NCI-H146 treated with DMSO at 0.1 percent for 48 hours (cell line): ENCODE measurements around the gene GLIS1.
"Not testable (repeated sequence)": the region's sequence is repeated elsewhere in the genome, so short reads cannot be mapped to it uniquely, and the experiment has no call there.

Source experiments
- DNase-seq: peaks from one replicate; lab custom pipeline; 2025; ENCODE audit not compliant: unreplicated experiment; lab: John Stamatoyannopoulos, UW

The GLIS1 gene

DNA sequence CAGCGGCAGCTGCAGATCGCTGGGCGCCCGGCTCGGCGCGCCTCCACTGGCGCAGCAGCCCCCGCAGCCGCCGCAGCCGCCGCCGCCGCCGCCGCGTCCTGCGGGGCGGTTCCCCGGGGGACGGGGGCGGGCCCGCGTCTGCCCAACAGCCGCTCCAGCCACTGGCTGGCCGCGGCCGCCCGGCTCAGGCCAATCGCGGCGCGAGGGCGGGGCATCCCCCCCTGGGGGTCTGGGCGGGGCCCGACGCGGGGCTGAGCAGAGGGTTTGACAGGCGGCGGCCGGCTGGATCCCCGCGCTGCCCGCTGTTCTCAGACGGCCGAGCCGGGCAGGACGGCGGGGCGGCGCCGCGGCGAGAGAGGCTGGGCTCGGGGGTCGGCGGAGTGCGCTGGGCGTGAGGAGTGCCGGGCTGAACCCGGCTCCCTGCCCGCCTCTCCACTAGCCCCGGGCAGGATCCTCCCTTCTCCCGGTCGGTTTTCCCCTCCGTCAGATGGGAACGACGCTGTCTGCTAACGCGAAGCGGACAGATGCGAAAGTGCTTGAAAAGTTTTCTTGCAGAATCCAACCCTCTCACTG, at the start of gene GLIS1:
GLIS1 (minus strand) TSS at position 56 of the 573 bp plus-strand sequence. CDS start 1,100 bp downstream, outside the sequence.
- DNase-seq, result peak; percentile 52

DNA sequence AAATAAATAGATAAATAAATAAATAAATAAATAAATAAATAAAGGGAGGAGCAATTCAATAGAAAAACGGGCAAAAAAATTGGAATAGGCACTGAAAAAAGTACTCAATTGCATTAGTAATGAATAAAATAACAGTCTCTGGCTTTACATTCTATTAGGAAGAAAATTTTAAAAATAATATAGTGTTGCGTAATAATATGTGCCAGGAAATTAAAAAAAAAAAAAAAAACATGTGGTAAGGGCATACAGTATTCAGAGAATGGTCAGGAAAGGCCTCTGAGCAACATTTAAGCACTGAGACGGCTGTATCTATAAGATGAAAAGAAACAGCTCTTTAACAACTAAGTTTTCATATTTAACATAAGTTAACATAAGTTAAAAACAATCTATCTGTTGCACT, 48.7 kb upstream of the GLIS1 start:
- DNase-seq, result no peak

DNA sequence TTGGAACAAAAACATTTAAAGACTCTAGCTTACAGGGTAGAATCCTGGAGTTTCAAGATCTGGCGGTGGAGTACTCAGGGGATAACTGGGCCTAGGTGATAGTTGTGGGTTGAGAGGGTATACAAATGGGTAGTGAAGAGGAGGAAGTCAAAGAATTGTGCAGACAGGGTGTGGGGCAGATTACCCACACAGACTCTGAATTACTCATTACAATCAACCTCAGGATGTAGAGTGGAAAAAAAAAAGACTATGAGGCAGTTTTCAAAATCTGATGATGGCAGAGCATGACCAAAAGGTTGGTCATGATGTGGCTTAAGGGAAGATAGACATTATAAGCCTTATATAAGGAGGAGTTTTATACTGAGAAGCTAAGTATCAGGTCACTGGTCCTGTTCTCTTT, 44.1 kb upstream of the GLIS1 start:
- DNase-seq, result no peak

DNA sequence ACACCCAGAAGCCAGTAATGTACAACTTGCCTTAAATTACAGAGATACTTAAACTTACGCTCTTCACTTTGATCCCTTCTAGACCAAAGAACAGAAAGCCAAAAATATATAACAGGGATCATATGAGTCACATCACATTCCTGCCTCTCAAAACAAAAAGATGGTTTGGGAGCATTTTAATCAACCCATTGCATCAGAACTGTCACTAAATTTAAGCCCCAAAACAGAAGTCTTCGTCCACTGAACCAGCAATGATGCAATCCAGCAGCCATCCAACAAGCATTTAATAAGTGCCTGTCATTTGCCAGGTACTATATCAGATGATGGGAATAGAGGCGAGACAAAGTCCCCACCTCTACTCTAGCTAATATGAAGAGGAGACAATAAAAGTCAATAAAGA, 42.7 kb upstream of the GLIS1 start:
- no peak for DNase-seq

DNA sequence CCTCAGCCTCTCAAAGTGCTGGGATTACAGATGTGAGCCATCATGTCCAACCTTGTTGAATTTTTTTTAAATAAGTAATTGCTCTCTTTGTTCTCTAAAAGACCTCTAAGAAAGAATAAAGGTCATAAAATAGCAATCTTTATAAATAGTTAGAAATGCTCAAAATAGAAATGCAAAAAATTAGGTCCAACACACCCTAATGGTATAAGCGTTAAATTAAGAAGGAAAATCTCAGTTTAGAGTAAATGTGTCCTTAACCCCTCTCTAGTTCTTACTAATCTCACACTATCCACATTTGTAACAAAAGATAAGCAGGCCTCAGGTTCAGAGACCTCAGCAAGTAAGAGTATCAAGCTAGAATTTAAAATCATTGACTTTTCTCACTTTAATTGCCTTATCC, 38.3 kb upstream of the GLIS1 start:
- no peak for DNase-seq

DNA sequence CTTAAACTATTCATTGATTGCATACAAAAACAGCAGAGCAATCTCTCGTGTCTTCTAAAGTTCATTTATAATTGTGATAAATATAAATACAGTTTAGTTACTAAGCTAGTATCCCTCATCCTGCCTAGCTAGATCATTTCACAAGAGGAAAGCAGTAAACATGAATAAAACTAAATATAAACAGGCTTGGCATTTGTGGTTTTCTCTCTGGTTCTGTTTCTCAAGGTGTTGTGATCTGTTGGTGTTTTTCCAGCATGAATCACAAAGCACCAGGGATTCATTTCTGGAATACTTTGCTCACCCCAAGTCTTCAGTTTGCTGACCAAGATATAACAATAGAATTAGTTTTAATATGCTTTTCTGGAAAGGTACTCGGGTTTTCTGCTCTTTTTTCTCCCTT, 32.7 kb upstream of the GLIS1 start:
- DNase-seq, result no peak

DNA sequence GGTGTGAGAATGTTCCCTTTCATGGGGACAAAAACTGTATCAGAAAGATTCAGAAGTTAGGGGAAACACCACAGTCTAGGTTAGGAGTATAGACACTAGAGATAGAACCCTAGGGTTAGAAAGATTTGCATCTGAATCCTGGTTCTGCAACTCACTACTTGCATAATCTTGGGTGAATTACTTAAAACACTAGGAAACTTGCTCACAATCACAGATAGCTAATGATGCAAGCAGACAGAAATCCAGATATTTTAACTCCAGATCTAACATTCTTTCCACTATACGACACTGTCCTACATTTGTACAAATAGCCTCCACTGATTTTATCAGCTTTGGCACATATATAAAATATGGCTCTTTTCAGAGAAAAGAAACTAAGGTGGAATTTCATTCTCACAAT, 30.8 kb upstream of the GLIS1 start:
- no peak for DNase-seq

DNA sequence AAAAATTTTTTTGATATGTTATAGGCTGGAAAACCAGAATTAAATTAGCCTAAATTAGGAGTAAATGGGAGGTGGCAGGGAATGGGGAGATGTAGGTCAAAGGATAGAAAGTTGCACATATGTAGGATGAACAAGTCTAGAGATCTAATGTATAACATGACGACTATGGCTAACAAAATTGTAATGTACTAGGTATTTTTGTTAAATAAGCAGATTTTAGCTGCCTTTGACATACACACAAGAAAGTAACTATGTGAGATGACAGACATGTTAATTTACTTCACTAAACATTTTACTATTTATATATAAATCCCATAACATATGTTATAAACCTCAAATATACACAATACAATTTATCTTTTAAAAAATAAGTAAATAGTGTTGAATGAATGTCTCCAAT, 30.2 kb upstream of the GLIS1 start:
- DNase-seq, result no peak

DNA sequence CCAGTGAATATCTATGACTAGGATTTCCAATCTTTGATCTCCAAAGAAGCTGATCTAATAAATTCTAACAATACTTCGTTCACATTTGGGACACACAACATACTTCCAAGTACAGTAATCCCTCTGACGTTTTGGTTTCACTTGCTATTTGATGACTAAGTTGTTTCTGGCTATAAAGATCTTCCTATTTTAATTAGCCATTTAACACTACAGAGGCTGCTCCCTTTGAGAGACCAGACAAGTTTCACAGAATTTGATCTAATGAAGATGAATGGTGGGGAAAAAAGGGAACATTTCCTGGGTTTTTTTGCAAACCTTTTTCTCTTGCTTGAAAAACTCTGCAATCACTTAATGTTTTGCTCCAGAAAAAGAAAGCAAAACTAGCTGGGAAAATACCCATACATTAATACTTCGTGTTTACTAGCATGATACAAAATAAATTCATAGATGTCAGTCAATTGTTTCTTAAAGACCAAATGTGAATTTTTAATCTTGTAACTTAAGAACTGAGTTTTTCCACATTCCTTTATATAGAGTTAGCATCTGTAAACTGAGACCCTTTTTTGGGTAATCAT, 28.0 kb upstream of the GLIS1 start:
- DNase-seq, result no peak

DNA sequence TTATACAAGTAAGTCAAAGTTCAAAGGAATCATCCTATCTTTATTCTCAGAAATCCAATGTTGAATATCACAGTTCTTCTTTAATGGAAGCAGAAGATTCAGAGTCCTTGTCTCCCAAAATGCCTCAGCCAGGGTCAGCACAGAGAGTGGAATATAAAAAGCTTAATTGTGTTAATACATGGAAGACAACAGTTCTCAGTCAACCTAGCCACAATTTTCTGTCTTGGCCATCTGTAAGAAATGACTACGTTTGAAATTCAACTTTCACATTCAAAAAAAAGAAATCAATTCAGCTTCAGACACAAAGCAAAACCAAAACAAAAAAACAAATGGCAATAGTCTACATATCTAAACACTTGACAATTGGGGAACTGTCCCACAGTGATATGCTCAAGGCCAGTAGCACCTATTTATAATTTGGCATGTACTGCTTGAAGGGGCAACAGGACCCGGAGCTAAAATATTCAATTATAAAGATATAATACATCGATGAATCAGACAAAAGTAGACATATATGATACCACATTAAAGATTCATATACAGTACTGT, 27.3 kb upstream of the GLIS1 start:
- DNase-seq, result no peak

DNA sequence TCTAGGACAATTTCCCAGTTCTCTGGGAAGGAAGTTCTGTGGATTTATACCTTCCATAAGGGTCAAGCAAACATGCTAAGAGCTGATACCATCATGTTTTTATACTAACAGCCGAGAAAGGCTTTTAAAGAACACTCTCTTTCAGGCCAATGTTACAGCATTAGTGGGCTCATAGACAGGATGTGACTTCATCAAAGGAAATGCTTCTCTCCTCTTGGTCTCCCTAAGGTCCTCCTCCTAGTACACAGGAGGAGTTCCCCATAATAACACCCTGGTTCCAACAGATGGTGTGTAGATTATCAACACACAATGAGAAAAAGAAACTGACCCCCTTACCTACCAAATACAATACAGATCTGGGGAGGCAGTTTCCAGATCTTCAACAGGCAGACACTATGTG, 26.7 kb upstream of the GLIS1 start:
- no peak for DNase-seq

DNA sequence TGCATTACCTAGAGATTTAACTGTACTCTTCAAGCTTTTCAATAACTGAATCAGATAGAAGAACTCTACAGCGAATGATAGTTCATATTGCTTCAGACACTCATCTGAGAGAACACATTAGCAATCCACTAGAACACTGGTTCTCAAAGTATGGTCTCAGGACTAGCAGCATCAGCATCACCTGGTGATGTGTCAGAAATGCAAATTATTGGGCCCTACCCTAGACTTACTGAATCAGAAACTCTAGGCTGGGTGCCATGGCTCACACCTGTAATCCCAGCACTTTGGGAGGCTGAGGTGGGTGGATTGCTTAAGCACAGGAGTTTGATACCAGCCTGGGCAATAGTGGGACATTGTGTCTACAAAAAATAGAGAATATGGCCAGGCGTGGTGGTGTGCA, 24.9 kb upstream of the GLIS1 start:
- no peak for DNase-seq

DNA sequence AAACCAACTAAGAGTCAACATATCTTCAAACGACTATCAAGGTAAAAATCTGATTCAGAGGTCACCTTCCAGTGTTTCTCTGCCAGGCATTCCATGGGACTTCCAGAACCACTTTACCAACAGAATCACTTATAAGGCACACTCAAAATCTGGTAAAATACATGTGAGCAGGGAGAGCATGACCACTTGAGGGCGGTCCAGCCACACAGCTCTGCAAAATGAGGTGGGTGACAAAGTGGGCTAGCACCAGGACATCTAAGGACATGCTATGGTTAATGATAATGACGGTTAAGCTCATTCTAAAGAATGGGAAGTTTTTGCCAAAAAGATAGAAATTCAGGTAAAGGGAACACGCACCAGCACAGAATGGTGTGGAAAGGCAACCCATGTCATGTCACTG, 24.5 kb upstream of the GLIS1 start:
- no peak for DNase-seq

DNA sequence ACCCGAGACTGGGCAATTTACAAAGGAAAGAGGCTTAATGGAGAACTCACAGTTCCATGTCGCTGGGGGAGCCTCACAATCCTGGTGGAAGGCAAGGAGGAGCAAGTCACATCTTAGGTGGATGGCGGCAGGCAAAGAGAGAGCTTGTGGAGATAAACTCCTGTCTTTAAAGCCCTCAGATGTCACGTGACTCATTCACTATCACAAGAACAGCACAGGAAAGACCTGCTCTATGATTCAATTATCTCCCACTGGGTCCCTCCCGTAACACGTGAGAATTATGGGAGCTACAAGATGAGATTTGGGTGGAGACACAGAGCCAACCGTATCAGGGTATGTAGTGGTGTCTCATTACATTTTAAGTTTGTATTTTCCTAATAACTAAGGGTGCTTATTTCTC, 21.5 kb upstream of the GLIS1 start:
- not testable (repeated sequence) for DNase-seq

DNA sequence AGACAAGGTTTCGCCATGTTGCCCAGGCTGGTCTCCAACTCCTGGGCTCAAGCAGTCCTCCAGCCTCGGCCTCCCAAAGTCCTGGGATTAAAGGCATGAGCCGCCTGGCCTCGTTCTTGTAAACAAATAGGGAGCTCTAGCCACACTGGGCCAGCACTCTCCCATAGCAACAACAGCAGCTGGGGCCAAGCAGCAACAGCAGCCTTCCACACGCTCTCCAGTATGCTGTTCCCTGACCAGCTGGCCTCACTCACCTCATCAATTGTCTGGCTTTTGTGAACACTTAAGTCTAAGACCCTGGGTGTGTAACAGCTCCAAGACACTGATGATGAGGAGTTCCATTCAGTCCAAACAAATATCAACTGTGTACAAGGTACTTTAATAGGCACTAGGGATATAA, 16.9 kb upstream of the GLIS1 start:
- no peak for DNase-seq

DNA sequence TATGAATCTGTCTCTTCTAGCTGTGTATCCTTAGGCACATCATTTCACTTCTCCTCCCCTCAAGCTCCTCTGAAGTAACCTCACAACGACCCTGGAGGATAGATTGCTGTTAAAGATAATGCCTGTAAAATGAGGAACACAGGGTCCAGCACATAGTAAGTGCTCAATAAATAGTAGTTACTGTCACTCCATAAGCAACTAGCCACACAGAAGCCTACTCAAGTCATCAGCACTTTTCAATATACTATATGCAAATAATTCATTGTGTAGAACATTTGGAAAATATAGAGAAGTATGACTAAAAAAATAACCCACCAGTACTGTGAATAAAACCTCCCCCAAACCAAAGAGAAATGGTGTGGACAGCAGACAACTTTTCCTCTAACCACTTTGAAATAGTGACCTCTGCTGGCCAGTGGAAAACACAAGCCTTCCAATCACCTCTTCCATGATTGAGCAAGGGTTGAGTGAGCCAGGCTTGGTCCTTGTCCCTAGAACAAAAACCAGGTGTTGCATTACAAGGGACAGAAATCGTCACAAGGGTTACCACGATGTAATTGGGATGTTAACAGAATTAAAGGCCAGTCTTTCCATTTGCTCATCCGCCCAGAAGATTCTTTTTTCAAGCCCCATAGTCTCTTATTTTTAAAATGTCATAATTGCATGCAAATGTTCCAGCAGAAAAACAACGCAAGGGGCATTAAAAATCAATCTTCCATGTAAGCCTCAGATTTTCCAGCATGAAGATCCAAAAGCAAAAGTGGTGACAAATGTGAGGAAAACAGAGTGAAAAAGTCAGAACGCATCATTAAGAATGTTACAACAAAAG, 15.7 kb upstream of the GLIS1 start:
- peak; percentile 23 for DNase-seq

DNA sequence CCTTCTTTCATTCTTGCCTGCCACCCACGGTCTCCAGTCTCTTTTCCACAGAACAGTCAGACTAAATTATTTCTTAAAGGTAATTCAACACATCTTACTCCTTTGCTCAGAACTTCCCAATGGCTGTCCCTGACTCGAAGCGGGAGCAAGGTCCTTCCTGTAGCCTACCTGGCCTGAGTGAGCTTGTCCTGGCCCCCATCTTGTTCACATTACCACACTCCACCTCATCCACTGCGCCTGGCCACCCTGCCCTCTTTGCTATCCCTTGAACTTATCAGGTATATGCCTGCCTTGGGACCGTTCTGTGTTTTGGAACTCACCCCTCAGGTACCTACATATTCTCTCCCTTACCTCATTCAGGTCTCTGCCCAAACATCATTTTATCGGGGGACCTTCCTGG, 13.3 kb upstream of the GLIS1 start:
- DNase-seq, result no peak

DNA sequence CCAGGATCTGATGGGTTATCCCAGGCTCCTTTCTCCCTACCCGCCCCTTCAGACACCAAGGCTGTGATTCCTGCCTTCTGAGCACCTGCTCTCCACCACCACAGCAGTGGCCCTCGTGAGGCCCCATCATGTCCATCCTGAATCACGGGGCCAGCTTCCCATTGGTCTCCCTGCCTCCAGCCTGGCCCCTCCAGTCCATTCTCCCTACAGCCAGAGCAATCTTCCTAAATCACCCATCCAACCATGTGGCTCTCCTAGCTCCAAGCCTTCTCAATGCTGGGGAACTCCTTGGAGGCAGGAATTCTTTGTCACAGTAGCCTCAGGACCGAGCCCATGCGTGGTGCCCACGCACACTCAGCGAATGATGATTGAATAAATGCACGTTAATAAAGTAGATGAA, 8.9 kb upstream of the GLIS1 start:
- no peak for DNase-seq

DNA sequence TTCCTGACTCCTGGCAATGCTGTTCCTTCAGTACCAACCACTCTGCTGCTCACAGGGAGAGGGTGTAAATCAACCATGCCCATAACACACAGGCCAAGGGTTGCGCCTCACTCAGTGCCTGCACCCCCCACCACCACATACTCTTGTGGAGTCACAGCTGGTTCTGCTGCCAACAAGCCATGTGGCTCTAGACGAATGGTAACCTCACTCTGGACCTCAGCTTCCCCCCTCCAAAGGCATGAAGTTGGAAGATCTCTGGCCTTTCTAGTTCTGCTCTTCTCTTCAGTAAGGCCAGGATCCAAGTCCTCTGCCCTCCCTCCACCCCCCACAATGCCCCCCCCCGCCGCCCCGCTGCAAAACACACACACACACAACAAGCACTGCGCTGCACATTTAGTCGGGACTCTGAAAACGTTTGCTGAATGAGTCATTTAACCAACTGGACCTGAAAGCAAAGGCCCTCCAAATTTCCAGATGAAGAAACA, 1.7 kb upstream of the GLIS1 start:
- DNase-seq, result no peak

DNA sequence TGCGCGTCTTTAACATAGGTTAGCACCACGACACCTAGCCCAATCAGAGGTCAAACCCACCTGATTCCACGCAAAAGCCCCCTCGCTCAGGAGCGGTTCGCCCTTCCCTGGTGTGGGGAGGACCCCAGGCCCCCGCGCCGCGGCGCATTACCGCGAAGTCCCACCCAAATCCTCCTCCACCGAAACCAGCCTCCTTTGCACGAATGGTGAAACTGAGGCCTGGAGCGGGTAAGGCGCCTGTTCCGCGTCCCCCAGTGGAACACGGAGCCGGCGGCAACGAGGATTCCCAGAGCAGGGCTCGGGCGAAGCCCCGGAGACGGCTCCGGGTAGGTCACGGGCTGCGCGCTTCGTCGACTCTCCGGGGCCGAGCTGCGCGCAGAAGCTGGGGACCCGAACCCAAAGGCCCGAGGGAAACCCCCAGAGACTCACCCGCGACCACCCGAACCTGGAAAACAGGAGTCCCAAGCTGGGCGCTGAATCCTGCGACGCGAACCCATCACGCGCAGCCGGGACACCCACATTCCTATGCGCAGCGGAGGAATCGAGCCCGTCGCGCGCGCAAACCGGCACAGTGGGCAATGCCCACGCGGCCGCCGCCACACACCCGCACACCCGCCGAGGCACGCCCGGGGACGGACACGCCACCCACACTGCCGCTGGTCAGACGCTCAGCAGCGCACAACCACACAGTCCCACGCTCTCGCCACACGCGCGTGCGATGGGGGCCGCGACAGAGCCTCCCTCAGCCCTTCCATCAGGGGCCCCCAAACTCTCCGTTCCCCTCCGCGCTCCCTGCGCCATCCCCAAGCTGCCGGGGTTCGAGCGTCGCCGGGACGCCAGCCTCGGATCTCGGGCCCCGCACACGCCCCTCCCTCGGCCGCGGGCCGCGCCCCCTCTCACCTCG, 507 bp downstream of the GLIS1 start:
- no peak for DNase-seq

DNA sequence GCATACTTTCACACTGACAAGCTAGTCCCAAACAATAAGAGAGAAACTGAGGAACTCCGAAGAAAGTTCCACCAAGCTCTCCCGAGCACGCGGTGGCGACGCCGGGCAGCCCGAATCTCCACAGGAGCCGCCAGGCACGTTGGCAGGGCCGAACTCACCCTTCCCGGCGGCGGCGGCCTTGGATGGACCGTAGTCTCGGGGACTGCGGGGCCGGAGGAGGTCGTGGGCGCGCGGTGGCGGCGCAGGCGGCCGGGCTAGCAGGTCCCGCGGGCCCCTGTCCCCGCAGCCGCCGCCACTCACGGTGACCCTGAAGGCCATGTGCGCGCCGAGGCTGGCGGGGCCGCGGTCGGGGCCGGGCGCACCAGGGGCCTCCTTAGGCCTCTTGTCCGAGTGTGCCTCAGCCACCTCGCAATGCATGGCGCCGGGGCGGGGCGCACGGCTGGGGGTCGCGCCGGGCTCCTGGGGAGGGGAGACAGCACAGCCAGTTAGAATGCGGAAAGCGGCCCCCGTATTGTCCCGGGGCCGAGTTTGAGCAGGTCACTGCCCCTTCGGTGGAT, 1.2 kb downstream of the GLIS1 start:
- no peak for DNase-seq
